Measurements from ENCODE around the gene STARD3.

STARD3 gene

DNA sequence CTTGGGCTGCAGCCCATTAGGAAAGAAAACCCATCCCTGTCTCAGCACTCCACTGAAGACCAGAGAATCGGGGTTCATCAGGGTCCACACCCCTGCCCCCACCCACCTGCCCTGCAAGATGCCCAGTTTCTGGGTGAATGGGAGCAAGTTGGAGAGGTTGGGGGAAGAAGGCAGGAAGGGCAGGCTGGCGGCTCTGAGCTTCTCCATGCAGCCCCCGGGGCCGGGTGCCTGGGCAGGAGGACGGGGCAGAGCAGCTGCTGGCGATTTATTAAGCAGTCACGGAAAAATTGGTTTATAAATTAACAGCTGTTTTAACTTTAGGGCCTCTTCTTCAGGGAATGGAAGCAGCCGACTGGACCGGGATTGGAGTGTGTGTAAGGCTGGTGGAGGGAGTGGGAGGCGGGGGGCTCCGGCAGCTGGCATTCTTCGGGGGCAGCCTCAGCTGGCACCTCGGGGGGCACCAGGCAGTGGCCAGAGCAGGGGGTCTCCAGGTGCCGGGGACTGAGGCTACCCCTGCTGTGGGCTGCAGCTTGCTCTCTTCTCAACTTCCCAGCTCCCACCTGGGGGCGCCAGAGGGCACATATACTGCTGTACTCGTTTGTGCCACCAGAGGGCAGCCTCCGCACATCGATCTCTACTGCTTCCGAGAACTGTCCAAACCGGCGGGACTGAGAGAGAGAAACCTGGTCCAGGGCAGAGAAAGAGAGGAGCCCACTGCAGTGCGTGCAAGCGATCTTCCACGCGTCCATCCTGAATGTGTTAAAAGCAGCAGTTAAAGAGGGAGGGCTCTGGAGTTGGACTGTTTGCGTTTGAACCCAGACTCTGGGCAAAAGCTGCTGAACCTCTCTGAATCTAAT lies 15.2 kb upstream of the STARD3 start:
- FAIRE-seq, result no peak

DNA sequence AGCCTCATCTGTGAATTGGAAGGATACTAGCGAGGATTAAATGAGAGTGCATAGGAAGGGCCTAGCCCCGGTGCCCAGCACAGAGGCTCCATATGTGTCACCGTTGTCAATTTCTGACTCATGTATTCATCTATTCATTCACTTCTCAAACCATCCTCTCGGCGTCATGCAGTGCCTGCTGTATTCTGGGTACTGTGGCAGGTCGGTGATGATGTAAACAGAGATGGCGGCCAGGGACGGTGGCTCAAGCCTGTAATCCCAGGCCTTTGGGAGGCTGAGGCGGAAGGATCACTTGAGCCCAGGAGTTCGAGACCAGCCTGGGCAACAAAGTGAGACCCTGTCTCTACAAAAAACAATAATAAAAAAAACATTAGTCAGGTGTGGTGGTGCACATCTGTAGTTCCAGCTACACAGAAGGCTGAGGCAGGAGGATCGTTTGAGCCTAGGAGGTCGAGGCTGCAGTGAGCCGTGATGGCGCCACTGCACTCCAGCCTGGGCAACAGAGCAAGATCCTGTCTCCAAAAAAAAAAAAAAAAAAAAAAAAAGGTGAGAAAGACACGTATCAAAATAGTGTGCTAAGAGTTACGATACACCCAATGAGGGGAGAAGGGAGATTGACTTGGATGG lies 14.5 kb upstream of the STARD3 start:
- FAIRE-seq, result no peak

DNA sequence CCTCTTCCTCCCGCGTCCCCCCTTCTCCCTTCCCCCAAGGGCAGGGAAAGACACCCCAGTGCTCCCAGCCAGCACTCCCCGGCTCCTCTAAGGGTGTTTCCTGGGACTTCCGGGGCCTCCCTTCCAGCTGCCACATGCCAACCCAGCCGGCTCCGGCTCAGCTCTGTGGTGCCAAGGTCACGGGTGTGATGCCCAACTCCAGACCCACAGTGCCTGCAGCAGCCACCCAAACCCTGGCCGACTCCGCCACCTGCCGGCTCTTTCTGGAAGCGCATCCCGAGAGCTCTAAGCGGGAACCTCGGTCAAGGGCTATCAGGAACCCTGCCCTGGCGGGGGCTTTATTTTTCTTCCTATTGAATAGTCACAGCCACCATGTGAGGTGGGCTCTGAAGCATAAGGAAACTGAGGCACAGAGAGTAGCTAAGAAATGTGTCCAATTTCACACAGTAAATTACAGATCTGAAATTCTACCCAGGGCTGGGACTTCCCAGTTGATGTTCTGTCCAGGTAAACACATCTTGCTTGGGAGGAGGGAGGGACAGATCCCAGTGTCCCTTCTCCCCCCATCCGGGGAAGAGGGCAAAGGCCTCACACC lies 13.5 kb upstream of the STARD3 start:
- no peak for FAIRE-seq

DNA sequence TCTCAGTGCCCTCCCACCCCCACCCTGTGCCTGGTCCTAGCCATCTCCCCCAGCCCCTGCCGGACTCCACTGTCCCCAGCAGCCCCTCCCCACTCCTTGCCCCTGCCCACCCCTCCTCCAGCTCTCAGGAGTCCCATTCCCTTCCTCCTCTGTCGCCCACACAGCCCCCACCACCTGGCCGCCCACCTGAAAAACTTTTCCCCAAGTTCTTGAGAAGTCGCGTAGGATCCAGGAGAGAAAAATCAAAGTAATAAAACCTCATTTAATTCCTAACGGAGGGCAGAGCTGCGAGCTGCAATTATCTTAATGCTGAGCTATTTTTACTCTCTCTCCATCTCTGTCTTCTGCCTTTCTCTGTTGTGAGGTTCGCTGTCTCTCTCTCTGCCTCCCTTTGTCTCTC lies 12.6 kb upstream of the STARD3 start:
- no peak for FAIRE-seq

DNA sequence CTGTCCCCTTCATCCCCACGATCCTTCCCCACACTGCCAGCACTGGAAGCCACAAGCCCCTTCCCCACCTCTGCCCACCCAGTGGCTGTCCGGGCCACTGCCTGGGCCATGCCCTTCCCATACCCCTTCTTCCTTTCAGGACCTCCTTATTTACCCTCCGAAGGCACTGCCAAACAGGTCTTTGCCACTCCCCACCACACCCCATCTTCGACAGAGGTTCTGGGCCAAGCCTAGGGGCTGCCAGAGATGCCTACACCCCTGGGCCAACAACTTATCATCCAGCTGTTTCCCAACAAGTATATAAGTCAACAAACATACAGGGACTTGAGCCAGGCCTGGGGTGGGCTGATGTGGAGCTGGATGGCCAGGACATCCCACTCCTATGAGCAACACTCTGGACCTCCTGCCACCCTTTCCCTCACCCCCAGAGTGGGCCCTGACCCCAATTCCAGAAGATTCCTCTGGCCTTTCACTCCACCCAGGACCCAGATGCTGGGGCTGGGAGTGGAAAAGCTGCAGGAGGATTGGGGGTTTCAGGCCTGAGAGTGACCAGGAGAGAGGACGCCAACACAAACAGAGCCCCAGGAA lies 11.7 kb upstream of the STARD3 start:
- no peak for FAIRE-seq

DNA sequence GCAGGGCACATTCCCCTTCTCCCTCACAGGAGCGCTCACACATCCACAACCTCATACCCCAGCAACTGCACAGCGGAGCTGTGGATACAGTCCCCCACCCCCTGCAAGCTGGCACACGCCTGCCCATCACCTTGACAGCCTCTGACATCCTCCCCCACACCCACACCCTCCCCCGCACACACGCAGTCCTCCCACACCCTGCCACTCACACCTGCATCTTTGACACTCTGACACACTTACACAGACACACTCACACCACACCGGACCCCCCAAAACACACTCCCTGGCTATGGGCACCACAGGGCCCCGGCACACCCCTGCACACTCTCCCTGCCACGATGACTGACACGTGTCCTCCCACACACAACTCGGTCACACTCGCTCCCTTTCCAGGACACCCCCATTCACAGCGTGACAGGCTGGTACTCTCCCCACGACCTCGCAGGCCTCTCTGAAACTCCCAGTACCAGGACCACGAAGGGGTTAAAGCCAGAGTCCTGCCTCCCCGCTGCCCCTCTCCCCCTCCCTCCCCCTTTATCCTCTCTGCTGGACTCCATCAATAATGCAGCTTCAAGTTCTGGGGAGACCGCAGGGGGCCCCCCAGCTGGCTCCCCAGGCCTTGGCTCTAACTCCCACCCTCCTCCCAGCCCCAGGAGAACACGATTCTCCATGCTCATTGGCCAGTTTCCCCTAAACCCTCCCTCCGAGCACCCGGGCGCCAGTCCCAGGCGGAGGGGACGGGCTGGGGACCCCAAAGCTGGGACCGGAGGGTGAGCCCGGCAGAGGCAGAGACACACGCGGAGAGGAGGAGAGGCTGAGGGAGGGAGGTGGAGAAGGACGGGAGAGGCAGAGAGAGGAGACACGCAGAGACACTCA lies 10.5 kb upstream of the STARD3 start, which contains the start of gene PPP1R1B:
PPP1R1B (plus strand) TSS at position 782 of the 876 bp plus-strand sequence. CDS start 441 bp downstream, outside the sequence.
- FAIRE-seq, result no peak

DNA sequence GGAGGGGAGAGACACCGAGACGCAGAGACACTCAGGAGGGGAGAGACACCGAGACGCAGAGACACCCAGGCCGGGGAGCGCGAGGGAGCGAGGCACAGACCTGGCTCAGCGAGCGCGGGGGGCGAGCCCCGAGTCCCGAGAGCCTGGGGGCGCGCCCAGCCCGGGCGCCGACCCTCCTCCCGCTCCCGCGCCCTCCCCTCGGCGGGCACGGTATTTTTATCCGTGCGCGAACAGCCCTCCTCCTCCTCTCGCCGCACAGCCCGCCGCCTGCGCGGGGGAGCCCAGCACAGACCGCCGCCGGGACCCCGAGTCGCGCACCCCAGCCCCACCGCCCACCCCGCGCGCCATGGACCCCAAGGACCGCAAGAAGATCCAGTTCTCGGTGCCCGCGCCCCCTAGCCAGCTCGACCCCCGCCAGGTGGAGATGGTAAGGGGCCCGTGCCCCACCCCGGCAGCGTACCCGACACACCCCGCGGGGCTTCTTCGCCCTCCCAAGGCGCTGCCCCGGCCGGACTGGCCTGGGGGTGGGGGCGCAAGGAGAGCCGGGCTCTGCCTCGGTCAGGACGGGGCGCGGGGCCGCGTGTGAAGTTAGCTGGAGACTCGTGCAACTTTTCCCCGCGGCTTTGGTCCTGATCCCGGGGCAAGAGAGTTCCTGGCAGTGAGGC lies 9.8 kb upstream of the STARD3 start:
- FAIRE-seq, result no peak

DNA sequence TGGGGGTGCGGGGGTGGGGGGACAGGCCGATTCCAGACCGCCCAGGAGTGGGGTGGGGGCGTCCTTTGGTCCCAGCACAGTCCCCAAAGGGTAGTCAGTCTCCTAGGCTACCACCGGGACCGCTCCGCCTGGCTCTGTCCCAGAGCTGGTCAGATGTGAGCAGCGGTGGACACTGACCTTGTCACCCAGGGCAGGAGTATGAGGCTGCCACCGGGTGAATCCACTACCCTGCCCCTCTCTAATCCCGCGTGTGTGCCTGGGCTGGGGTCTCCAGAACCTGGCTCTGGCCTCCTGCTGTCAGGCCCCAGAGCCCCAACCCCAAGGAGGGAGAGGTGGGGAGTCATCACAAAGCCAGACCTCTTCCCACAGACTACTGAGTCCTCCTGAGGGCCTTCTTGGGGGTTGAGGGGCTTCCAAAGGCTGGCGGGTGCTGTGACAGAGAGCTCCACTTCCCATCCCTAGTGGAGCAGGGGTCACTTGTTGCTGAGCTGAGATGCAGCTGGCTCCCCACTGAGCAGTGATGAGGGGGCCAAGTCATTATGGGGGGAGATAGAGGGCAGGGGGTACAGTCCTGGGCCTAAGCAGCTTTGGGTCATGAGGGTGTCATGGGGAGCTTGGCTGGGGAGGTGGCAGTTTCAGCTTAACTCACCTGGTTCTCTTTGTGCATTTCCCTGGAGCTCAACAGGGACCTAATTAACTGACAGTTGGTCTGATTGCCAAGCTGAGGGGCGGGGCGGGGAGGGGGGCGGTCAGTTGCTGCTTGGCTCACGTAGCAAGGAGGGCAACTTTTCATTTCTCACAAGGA lies 9.0 kb upstream of the STARD3 start:
- FAIRE-seq, result no peak

DNA sequence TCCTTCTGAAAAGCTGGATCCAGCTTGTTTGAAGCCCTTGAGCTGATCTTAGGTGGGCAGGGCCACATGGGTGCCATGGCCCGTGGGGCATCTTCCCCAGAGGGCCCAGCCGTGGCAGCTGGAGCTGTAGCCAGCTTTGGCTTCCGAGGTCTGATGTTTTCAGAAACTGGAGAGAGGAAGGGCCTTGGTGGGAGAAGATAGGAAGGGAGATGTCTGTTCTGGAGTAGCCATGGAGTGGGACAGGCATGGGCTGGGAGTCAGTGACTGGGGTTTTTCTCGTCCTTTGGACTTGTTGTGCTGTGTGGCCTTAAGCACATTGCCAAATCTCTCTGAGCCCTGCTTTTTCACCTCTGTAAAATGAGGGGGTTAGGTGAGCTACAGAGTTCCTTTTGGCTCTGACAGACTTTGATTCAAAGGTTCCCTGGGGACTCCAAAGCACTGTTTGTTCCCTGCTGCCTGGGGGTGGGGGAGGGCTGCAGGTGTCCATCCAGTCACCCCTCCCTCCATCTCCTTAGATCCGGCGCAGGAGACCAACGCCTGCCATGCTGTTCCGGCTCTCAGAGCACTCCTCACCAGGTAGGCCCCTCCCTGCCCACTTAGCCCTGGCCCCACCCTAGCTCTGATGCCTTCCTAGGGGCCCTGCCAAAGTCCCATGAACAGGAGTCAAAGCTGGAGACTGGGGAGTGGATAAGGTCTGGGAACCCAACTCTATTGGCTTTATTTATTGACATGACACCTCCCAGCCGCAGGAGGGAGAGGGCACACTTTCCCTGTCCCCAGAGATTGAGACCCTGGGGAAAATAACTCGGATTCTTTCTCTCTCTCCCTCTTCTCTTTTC lies 8.1 kb upstream of the STARD3 start:
- no peak for FAIRE-seq

DNA sequence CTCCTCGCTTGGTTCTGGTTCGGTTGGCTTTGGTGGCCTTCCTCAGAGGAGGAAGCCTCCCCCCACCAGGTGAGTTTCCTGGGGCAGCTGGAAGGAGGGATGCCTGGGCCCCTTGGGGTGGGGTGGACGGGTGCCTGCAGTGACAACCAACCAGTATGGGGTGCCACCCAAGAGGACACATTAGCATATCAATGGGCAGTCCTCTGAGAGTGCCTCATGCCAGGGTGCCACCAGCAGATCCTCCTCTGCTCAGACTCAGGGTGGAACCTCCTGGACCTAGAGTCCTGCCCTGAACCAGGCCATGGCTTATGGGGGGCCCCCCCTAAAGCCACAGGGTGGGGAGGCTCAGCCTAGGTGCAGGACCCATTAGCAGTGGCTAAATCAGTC lies 7.5 kb upstream of the STARD3 start:
- FAIRE-seq, result no peak

DNA sequence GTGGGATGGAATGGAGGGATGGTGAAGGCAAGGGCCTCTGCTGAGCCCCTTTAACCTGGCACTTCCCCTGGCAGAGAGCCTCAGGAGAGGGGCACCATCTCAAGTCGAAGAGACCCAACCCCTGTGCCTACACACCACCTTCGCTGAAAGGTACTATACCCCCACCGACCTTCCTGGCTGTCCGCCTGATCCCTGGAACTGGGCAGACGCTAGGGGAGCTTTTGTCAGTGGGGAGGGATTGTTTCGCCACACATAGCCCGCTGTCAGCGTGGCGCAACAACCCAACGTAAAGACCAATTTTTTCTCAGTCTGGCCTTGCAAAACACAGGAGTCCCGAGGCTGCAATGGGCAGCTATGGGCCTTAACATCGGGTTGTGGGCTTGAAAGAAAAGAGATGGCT lies 7.0 kb upstream of the STARD3 start:
- FAIRE-seq, result no peak

DNA sequence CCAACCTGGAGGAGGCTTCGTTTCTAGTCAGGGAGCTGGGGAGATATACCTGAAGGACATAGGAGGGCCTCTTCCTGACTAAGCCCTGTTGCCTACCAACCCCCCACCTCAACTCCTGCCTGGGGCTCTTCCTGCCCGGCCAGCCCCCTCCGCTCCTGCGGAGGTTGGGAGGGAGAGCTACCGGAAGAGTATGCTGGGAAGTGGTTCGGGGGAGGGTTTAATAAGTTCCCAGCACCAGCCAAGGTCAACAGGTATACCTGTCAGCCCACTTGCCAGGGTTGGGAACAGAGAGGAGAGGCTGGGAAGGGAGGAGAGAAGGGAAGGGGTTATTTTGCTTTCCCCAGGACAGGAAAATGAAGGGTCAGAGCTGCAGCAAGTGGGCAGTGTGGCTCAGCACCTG lies 5.5 kb upstream of the STARD3 start:
- FAIRE-seq, result no peak

DNA sequence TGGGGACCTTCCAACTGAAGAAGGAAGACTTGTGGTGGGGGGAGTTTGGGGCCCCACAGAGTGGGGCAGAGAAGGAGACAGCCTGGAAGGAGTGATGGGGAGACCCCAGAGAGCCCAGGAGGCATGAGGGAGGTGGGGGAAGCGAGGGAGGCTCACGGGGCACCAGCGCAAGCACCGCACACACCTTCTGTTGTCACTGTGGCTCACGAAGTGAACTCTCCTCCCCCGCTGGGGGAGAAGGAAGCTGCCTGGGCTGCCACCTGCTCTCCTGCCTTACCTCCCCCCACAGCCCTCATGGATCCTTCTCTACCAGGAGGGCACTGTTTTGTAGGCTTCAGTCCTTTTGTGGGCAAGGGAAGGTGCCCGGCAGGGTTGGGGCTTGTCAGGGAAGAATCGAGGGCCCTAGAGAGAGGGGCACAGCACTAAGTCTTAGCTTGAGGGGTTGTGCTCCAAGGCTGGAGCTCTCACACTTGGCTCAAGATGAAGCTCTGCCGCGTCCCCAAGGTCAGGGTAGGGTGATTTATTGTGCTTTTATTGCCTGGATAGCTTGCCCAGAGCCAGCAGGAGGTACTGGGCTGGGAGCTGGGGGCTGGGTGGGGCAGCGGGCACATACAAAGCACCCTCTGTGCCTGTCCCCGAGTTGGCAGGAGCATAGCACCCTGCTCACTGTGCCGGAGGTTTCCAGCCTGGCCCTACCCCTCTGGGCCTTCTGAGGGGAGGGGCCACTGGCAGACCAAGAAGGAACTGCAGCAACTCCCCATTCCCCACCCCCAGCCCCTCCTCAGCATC lies 4.6 kb upstream of the STARD3 start:
- FAIRE-seq, result no peak

DNA sequence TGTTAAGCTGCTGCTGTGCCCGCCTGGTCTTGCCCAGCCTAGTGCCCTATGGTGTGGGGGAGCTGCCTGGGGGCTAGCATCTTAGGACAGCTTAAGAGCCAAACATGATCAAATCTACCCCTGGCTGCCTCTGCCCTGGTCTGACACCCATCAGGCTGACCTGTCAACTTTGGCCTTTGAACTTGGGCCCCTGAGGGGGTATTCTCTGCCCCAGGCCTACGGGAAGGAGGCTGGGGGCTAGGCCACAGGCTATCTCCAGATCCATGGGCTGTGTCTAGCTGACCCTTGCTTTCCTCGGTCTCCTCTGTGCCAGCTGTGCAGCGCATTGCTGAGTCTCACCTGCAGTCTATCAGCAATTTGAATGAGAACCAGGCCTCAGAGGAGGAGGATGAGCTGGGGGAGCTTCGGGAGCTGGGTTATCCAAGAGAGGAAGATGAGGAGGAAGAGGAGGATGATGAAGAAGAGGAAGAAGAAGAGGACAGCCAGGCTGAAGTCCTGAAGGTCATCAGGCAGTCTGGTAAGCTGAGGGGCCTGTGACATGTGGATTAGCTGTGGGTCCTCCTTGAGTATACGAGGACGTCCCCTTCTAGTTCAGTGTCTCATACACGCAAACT lies 3.3 kb upstream of the STARD3 start:
- FAIRE-seq, result no peak

DNA sequence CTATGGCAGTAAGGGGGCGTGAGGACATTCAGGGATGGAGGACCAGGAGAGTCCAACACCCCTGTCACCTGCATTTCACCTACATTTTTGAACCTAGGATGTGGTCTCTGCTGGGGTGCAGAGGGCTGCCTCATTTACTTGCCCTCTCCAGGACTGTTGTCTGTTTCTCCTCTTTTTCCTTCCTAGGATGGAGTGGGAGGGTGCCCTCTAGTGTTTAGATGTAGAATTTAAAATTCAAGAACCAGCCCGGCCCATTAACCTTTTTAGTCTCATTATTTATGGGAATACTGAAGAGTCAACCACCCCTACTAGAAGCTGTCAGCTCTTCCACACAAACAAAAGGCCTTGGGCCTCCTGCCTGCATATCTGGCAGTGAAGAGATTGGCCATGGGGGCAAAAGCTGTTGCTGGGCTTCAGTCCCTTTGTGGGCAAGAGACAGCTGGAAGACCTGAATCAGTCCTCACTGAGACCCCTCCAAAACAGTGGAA lies 2.5 kb upstream of the STARD3 start:
- FAIRE-seq, result no peak

DNA sequence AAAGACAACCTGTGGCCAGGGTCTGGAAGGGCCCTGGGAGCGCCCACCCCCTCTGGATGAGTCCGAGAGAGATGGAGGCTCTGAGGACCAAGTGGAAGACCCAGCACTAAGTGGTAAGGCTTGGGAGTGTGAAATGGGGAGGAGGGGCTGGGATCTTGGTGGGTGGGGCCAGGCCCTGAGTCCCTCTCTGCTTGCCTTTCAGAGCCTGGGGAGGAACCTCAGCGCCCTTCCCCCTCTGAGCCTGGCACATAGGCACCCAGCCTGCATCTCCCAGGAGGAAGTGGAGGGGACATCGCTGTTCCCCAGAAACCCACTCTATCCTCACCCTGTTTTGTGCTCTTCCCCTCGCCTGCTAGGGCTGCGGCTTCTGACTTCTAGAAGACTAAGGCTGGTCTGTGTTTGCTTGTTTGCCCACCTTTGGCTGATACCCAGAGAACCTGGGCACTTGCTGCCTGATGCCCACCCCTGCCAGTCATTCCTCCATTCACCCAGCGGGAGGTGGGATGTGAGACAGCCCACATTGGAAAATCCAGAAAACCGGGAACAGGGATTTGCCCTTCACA lies 1.2 kb upstream of the STARD3 start:
- FAIRE-seq, result no peak

DNA sequence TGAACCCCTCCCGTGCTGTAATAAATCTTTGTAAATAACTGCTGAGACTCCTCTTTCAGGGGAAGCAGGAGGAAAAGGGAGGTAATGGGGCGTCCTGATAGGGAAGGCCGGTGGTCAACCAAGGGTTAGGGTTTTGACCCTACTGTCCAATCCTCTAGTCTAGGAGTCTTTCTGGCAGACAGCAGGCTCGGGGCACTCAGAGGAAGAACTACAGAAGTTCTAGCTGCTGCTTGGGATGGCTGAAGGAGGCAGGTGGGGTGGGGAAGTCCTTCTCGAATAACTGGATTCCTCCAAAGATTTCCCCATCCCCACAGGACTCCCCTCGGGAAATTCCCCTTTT lies 387 bp upstream of the STARD3 start:
- FAIRE-seq, result no peak

DNA sequence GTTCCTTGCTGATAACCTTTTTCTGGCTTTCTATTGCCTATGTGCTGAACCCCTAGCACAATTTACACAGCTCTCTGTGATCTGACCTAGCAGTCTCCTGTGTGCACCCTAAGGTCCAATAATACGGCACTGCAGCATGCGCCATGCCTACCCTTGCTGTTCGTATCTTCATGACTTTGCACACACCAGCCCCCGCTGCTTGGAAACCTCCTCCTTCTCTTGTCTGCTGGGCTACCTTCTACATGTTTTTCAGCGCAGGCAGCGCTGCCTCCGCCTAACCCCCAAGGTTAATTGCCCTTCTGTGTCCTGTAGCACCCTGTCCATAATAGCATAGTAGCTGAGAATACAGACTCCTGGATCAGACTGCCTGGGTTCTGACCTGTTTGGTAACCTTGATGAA lies 1.4 kb downstream of the STARD3 start:
- FAIRE-seq, result no peak

DNA sequence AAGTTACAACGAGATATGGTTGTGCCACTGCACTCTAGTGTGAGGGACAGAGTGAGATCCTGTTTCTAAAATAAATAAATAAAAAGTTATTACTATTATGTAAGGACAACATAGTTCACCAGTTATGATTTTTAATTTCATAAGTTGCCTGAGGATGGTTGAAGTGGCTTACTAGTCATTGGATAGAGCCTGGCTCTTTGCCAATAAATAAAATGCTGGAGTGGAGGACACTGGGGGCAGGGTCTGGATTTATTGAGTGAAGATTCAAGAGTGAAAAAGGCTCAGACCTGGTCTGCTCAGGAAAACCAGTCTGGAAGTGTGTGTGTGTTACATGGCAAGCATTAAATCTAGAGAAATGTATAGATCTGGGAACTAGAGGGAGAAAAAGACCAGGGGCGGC lies 2.1 kb downstream of the STARD3 start:
- no peak for FAIRE-seq
